ENCODE measurements around the gene SLC44A3.

Gene SLC44A3

GRCh38 chr1:94909486-94909885 lies 89.3 kb downstream of the SLC44A3 start:
- FAIRE-seq, result no peak

GRCh38 chr1:94912263-94913184 lies 92.4 kb downstream of the SLC44A3 start:
- FAIRE-seq, result no peak

GRCh38 chr1:94917251-94917650 lies 97.1 kb downstream of the SLC44A3 start:
- no peak for FAIRE-seq

- no peak for FAIRE-seq
Measured at GRCh38 chr1:94919241-94920030, 99.3 kb downstream of the SLC44A3 start.

- no peak for FAIRE-seq
Measured at GRCh38 chr1:94920061-94920460, 99.9 kb downstream of the SLC44A3 start.

GRCh38 chr1:94921977-94922376 lies 101.8 kb downstream of the SLC44A3 start:
- no peak for FAIRE-seq

GRCh38 chr1:94922761-94923331 lies 102.7 kb downstream of the SLC44A3 start:
- FAIRE-seq, result no peak

- FAIRE-seq, result no peak
Measured at GRCh38 chr1:94925004-94925403, 104.8 kb downstream of the SLC44A3 start.

GRCh38 chr1:94925561-94926125 lies 105.5 kb downstream of the SLC44A3 start:
- FAIRE-seq, result no peak

GRCh38 chr1:94926126-94926914 lies 106.2 kb downstream of the SLC44A3 start:
- no peak for FAIRE-seq

- FAIRE-seq, result no peak
Measured at GRCh38 chr1:94926915-94927404, 106.8 kb downstream of the SLC44A3 start, which contains the start of gene CNN3. Gene CNN3 (minus strand): TSS chr1:94927110. CDS start chr1:94926894, 216 bp downstream.

- FAIRE-seq, result no peak
Measured at GRCh38 chr1:94927405-94928175, 107.4 kb downstream of the SLC44A3 start.

GRCh38 chr1:94928293-94928939 lies 108.3 kb downstream of the SLC44A3 start:
- FAIRE-seq, result no peak

- no peak for FAIRE-seq
Measured at GRCh38 chr1:94929351-94930217, 109.4 kb downstream of the SLC44A3 start.

- no peak for FAIRE-seq
Measured at GRCh38 chr1:94931254-94931841, 111.2 kb downstream of the SLC44A3 start.

- FAIRE-seq, result no peak
Measured at GRCh38 chr1:94934551-94934950, 114.4 kb downstream of the SLC44A3 start.

- no peak for FAIRE-seq
Measured at GRCh38 chr1:94935034-94935433, 114.9 kb downstream of the SLC44A3 start.

- no peak for FAIRE-seq
Measured at GRCh38 chr1:94935476-94935875, 115.3 kb downstream of the SLC44A3 start.
